Activated CD4-positive, alpha-beta T cell treated with anti-CD3 and anti-CD28 coated beads, Interleukin-2, amount 50 U/mL, for 16 hours (primary cell): ENCODE data around the gene ZNF341.
"Not testable (repeated sequence)": the region's sequence is repeated elsewhere in the genome, so short reads cannot be mapped to it uniquely, and the experiment has no call there.

Experiments
- DNase-seq: peaks from one replicate; pipeline ENCODE4 v3.0.0-alpha.2; 2020

ZNF341 gene

GRCh38 chr20:33731693-33732165 is at the start of gene ZNF341:
Gene ZNF341, plus strand, starts transcription at chr20:33731996. Its CDS starts 26 bp downstream, at chr20:33732022.
- peak; percentile 91 for DNase-seq

GRCh38 chr20:33684533-33685327 is 47.1 kb upstream of the ZNF341 start:
- DNase-seq, result no peak

GRCh38 chr20:33685328-33686099 is 46.3 kb upstream of the ZNF341 start:
- peak; percentile 77 for DNase-seq

GRCh38 chr20:33686100-33686983 is 45.5 kb upstream of the ZNF341 start, which contains the start of gene E2F1:
Gene E2F1, minus strand, starts transcription at chr20:33686385. Its CDS starts 121 bp downstream, at chr20:33686264.
- peak; percentile 97 for DNase-seq

GRCh38 chr20:33686984-33687366 is 44.8 kb upstream of the ZNF341 start:
- DNase-seq, result no peak

GRCh38 chr20:33687370-33687915 is 44.4 kb upstream of the ZNF341 start:
- DNase-seq, result no peak

- DNase-seq, result peak; percentile 44
Measured at GRCh38 chr20:33687993-33688937, 43.5 kb upstream of the ZNF341 start.

- DNase-seq, result no peak
Measured at GRCh38 chr20:33688938-33689424, 42.8 kb upstream of the ZNF341 start.

- no peak for DNase-seq
Measured at GRCh38 chr20:33689493-33689892, 42.3 kb upstream of the ZNF341 start.

- DNase-seq, result peak; percentile 73
Measured at GRCh38 chr20:33689973-33690372, 41.8 kb upstream of the ZNF341 start.

GRCh38 chr20:33693289-33693688 is 38.5 kb upstream of the ZNF341 start:
- DNase-seq, result no peak

GRCh38 chr20:33693741-33694638 is 37.8 kb upstream of the ZNF341 start:
- no peak for DNase-seq

- no peak for DNase-seq
Measured at GRCh38 chr20:33694639-33695012, 37.2 kb upstream of the ZNF341 start.

GRCh38 chr20:33696448-33696847 is 35.3 kb upstream of the ZNF341 start:
- no peak for DNase-seq

- DNase-seq, result no peak
Measured at GRCh38 chr20:33697129-33697528, 34.7 kb upstream of the ZNF341 start.

- DNase-seq, result not testable (repeated sequence)
Measured at GRCh38 chr20:33698966-33699365, 32.8 kb upstream of the ZNF341 start.

- not testable (repeated sequence) for DNase-seq
Measured at GRCh38 chr20:33700696-33701441, 30.9 kb upstream of the ZNF341 start.

- DNase-seq, result no peak
Measured at GRCh38 chr20:33701629-33702450, 30.0 kb upstream of the ZNF341 start.
